Measurements from ENCODE around the gene CAPN9.
"Not testable (repeated sequence)": the region's sequence is repeated elsewhere in the genome, so short reads cannot be mapped to it uniquely, and the experiment has no call there.

Gene CAPN9

GRCh38 chr1:230710543-230710904, 36.7 kb upstream of the CAPN9 start:
- DNase-seq, result no peak

DNA sequence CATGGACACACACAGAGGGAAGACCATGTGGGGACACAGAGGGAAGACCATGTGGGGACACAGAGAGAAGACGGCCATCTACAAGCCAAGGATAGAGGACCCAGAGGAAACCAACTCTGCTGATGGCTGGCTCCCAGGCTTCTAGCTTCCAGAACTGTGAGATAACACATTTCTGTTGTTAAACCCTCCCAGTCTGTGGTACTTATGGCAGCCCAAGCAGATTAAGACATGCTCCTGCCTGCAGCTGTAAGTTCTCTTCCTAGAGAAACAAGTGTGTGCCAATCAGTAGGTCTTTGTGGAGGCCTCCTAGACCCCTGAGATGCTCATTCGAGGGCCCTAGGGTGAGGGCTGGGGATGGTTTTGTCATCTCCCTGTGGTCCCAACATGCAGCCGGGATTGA, 35.9 kb upstream of the CAPN9 start:
- no peak for DNase-seq

DNA sequence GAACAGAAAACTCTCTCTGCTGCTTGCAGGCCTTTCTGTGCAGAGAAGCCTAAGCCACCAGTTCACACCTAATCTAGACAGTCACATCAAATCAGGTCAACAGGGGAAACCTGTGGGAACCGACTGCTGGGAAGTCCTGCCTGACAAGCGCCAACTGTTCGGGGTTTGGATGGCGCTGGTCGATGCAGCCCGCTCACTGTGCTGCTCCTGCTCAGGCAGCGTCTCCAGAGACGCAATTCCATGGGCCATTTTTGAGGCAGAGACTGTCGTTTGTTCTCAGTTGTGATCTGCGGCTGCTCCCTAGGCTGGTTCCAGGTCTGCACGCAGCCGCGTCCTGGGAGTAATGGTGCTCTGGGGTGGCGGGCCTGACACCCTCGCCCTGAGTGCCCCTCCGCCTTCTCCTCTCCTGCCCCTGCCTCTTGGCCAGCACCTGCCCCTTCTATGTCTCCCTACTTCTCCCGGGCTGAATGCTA, 34.7 kb upstream of the CAPN9 start:
- DNase-seq, result no peak

- no peak for DNase-seq
Measured at GRCh38 chr1:230713138-230713537, 34.0 kb upstream of the CAPN9 start.

GRCh38 chr1:230713547-230713914, 33.7 kb upstream of the CAPN9 start:
- DNase-seq, result no peak

- DNase-seq, result no peak
Measured at GRCh38 chr1:230713915-230714764, 33.0 kb upstream of the CAPN9 start, which contains the start of gene AGT. Gene AGT (minus strand): TSS chr1:230714122. CDS start chr1:230710823, 3,299 bp downstream.

DNA sequence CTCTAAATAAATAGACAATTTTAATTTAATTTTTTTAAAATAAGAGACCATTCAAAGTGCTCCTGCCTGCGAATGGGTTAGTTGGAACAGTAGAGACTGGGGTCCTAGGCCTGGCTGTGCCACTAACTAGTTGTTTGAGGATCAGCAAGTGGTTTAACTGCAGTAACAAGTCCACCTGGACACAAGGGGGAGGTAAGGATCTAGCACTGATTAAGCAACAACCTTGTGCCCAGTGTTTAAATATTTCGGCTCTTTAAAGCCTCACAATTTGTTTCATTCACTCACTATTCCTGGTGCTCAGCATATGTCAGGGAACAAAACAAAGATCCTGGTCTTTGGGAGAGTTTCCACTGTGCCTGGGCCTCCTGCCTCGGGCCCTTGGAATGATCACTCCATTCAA, 31.7 kb upstream of the CAPN9 start:
- DNase-seq, result no peak

GRCh38 chr1:230716453-230716852, 30.7 kb upstream of the CAPN9 start:
- DNase-seq, result not testable (repeated sequence)

DNA sequence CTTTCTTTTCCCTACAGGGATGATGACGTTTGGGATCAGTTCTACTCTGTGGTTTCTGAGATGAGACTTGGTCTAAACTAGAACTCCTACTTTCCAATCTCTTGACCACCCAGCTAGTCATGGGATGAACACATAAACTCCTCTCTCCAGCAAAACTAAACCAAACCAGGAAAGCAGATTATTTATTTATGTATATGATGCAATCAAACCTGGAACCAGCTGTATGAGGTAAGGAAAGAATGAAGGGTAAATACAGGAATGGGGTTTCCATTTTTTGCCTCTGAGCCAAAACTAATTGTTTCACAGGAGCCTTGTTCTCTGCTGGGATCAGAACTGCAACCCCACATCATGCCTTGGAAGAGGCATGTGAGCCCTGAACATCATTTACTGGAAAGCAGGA, 29.9 kb upstream of the CAPN9 start:
- DNase-seq, result no peak

GRCh38 chr1:230721849-230722522, 25.2 kb upstream of the CAPN9 start:
- DNase-seq, result not testable (repeated sequence)

GRCh38 chr1:230725256-230726012, 21.8 kb upstream of the CAPN9 start:
- no peak for DNase-seq

GRCh38 chr1:230728710-230729392, 18.3 kb upstream of the CAPN9 start:
- no peak for DNase-seq

DNA sequence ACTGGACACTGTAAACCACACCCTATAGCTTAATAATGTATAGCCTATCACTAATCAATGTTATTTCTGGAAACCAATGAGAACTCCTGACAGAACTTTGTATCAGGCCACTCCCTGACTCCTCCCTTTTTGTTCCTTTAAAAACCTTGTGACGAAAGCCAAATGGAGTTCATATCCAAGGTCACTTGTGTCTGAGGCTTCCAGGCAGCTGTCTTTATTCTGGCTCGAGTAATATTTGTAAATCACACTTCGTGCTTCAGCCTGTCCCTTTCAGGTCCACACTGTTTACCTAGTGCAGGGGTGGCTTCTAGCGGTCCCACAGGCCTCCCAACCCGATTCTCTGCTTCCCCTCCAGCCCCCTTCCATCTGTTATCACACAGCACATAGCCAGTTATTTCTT, 16.2 kb upstream of the CAPN9 start:
- DNase-seq, result no peak

DNA sequence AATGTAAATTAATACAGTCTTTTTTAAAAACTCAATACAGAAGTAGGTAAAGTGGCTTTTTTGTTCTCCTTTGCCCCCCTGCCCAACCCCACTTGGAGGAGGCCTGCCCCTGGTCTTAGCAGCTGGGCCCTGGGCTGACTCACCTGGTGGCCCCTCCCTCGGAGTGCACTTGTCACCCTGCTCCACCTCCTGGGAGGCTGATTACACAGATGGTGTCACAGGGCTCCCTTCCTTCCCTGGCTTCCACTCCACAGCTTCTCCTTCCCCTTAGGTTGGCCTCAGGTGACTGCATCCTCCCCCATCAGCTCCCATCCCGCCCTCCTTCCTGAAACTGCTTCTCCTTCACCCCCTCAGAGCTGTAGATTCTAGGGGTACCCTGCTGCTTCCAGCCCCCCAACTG, 11.7 kb upstream of the CAPN9 start:
- DNase-seq, result no peak

GRCh38 chr1:230737622-230738262, 9.4 kb upstream of the CAPN9 start:
- DNase-seq, result no peak

- DNase-seq, result no peak
Measured at GRCh38 chr1:230739564-230740290, 7.5 kb upstream of the CAPN9 start.

DNA sequence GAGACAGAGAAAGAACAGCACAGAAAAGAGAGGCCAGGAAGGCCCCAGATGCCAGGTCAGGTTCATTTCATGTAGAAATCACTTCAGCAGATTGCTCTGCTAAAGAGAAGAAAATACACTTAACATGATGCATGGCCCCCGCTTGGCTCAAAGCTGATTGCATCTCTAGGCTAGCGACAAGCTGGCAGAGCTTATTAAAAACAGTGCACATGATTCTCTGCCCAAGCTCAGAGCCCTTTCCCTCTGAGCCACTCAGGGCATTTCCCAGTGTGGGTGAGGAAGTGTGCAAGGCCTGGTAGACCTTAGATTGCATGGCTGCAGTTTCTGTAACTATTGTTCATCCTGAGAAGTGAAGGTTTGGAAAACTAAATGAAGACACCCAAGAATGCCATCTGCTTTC, 3.3 kb upstream of the CAPN9 start:
- DNase-seq, result no peak

GRCh38 chr1:230744382-230744781, 2.8 kb upstream of the CAPN9 start:
- no peak for DNase-seq

GRCh38 chr1:230745071-230745470, 2.1 kb upstream of the CAPN9 start:
- no peak for DNase-seq

GRCh38 chr1:230746617-230747016, 571 bp upstream of the CAPN9 start:
- no peak for DNase-seq

DNA sequence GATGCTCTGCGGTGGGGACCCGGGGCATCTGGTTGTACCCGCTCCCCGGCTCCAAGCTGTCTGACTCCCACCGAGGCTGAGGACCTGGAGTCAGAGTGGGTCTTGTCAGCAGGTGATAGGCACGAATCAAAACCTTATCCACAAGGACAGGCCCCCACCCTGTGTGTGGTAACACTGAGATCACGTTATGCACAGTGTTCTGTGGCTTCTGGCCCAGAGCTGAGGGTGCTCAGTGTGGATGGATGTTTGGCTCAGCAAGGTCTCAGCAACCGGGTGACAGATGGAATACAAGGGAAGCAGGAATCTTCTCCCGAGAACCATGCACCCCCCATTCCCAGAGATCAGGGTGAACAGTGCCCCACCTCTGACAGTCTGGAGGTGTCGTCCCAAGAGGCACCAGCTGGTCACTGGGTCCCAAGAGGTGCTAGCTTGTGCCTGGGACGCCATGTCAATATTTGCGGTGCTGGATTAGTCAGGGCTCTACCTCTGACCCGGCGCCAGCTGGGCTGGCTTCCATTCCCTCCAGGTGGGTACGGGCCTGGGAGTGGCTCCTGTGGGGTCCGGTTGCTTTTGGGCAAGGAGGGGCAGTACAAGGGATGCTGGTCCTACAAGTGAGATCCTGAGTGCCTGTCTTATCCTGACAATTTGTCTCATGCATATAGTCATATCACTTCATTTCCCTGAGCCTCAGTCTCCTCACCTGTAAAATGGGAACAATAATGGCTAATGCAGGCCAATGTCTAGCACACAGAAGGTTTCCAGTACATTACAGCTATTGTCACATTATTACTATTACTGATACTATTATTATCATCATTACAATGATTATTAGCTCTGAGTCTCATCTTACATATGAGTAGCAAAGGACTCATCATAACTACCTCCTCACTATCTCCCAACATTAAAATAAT, 957 bp downstream of the CAPN9 start:
- DNase-seq, result no peak

All from NCI-H226 (cell line).